Measurements from ENCODE around the gene NGF. TPM values are rescaled to one million over a fixed set of nuclear protein-coding genes. Genes with fewer than 3 reads are reported as not detected.

NGF gene
- total RNA-seq, 4 donors from 2014 or later, result not detected

DNA sequence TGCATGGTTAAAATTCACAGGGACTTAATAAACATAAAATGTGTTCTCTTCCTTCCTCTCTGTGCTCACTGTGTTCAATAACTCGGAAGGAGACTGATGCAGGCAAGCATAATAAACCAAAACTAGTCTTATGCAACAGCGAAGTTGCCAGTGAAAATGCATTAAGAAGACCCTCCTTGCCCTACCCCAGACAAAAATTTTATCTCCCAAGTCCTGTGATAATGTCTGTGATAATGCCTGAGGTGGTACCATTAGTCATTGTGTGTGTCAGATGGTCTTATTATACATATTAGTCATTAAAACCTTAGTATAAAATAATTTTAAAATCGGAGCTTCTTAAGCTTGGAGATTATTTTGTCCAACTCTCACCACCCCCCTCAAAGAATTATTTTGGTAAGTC is 97.8 kb downstream of the NGF start:
- no peaks in the 10 kb centered on the region for H3K4me1 ChIP-seq
- DNase-seq, result no peak
- no peak for TF ChIP-seq POLR2A (IDR thresholded peaks at IDR 0.05)
- TF ChIP-seq, protein P1, sequence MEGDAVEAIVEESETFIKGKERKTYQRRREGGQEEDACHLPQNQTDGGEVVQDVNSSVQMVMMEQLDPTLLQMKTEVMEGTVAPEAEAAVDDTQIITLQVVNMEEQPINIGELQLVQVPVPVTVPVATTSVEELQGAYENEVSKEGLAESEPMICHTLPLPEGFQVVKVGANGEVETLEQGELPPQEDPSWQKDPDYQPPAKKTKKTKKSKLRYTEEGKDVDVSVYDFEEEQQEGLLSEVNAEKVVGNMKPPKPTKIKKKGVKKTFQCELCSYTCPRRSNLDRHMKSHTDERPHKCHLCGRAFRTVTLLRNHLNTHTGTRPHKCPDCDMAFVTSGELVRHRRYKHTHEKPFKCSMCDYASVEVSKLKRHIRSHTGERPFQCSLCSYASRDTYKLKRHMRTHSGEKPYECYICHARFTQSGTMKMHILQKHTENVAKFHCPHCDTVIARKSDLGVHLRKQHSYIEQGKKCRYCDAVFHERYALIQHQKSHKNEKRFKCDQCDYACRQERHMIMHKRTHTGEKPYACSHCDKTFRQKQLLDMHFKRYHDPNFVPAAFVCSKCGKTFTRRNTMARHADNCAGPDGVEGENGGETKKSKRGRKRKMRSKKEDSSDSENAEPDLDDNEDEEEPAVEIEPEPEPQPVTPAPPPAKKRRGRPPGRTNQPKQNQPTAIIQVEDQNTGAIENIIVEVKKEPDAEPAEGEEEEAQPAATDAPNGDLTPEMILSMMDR (IDR thresholded peaks at IDR 0.05), result no peak
- H3K27me3 ChIP-seq, result no peaks in the 10 kb centered on the region
- no peaks in the 10 kb centered on the region for H3K9me3 ChIP-seq
- no peak overlapping the region for H3K4me3 ChIP-seq
- H3K27ac ChIP-seq, result no peak overlapping the region
- H3K36me3 ChIP-seq, result no peaks in the 10 kb centered on the region

DNA sequence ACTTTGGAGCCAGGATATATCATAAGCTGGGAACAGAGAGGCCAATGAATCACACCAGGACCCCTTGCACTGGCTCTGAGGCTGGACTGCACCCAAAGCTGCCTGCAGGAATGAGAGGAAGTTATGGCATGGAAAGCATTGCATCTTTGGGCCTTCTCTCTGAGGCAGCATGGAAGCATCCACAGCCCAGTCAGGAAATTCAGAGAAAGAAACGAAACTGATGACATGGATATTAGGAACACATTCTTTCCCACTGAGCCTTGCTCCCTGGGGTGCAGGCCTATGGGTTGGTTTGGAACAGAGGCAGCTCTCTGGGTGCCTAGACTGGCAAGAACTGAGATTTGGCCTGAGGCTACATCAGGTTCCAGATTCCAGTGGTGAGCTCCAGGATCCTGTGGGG is 98.6 kb downstream of the NGF start:
- H3K4me3 ChIP-seq, result no peak overlapping the region
- no peak for TF ChIP-seq POLR2A (IDR thresholded peaks at IDR 0.05)
- TF ChIP-seq, protein P1 (IDR thresholded peaks at IDR 0.05), result no peak
- no peaks in the 10 kb centered on the region for H3K4me1 ChIP-seq
- no peaks in the 10 kb centered on the region for H3K9me3 ChIP-seq
- DNase-seq, result no peak
- no peaks in the 10 kb centered on the region for H3K27me3 ChIP-seq
- H3K36me3 ChIP-seq, result no peaks in the 10 kb centered on the region
- H3K27ac ChIP-seq, result no peak overlapping the region

DNA sequence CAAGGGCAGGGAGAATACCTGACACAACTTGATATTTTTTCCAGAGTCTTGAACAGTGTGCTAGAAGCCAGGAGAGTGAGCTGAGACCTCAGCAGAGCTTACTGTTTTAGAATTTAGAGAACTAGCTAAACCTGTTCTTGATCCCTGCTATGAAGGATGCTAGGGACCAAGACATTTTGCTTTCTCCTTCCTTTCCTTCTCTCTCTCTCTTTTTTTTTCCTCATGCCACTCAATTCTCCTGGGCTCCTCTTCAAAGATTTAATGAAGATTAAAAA is 99.0 kb downstream of the NGF start:
- no peak overlapping the region for H3K4me3 ChIP-seq
- no peaks in the 10 kb centered on the region for H3K9me3 ChIP-seq
- H3K27me3 ChIP-seq, result no peaks in the 10 kb centered on the region
- no peaks in the 10 kb centered on the region for H3K36me3 ChIP-seq
- H3K27ac ChIP-seq, result no peak overlapping the region
- no peaks in the 10 kb centered on the region for H3K4me1 ChIP-seq
- no peak for DNase-seq
- TF ChIP-seq POLR2A (IDR thresholded peaks at IDR 0.05), result no peak
- TF ChIP-seq, protein P1 (IDR thresholded peaks at IDR 0.05), result no peak

DNA sequence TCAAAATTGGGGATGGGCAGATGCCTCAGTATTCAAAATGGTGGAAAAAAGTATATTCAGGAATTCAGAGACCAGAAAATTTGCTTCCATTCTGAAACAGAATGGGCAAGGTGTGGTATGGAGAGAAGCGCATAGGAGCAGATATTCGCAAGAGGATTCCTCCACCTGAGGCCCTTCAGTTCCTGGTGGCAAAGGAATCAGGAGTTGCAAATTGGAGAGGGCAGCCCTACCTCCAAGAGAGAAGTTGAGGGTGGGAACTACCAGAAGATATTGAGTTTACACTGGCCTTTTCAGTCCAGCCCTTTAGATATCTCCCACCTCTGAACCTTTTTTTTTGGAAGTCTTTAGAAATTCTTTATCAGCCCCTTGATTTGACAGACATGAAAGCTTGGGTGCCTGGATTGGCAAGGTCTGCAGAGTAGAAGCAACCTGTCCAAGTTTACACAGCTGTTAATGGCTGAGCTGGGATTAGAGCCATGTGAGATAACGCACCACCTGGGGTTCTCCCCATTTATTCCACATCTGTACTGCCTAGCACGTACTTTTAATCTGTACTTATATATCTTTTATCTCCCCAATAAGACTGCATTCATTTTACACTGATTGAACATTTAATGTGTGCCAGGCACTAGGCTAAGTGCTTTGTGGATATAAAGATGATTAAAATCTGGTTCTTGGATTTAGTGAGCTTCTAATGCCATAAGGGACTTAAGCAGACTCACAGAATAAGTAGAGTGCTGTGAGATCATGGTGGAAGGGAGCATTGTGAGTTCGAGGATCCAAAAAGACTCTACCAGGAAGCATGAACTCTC is 99.5 kb downstream of the NGF start:
- no peak overlapping the region for H3K27ac ChIP-seq
- no peaks in the 10 kb centered on the region for H3K4me1 ChIP-seq
- H3K9me3 ChIP-seq, result no peaks in the 10 kb centered on the region
- H3K4me3 ChIP-seq, result no peak overlapping the region
- TF ChIP-seq POLR2A (IDR thresholded peaks at IDR 0.05), result no peak
- TF ChIP-seq, protein P1 (IDR thresholded peaks at IDR 0.05), result no peak
- no peaks in the 10 kb centered on the region for H3K27me3 ChIP-seq
- no peak for DNase-seq
- no peaks in the 10 kb centered on the region for H3K36me3 ChIP-seq

DNA sequence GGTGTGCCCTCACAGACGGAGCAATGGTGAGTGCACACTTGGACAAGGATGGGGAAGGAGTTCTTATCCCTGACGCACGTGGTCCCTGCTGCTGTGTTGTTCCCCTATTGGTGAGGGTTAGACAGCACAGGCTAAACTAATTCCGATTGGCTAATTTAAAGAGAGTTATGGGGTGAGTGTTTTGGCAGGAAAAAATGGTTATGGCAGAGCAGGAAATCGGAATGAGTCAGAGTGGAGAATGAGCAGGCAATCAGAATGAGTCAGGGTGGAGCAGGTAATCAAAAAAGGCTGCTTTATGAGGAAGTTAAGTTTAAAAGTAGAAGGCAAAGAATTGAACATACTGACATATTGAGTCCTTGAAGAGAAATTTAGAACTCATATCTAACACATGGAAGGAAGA is 100.5 kb downstream of the NGF start:
- H3K27ac ChIP-seq, result no peak overlapping the region
- DNase-seq, result no peak
- no peak overlapping the region for H3K4me3 ChIP-seq
- TF ChIP-seq, protein P1 (IDR thresholded peaks at IDR 0.05), result no peak
- no peak for TF ChIP-seq POLR2A (IDR thresholded peaks at IDR 0.05)
- H3K4me1 ChIP-seq, result no peaks in the 10 kb centered on the region
- no peaks in the 10 kb centered on the region for H3K9me3 ChIP-seq
- H3K36me3 ChIP-seq, result no peaks in the 10 kb centered on the region
- no peaks in the 10 kb centered on the region for H3K27me3 ChIP-seq

DNA sequence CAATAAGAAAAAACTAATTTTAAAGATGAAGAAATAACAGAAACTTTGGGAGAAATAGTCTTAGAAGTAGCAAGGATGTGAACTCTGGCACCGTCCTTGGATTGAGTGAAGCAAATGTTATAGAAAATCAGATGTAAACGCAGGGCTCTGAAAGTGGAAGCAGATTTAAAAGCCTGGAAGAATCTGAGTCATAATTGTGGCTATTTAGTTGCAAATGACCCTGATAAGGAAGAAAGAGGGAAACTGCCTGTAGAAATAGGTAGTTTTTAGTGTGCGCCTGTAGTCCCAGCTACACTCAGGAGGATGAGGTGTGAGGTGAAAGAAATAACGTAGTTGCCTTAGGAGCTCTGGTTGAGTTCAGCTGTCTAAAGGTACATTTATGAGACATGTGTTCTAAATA is 101.0 kb downstream of the NGF start:
- Histone ChIP-seq H3K4me1 (no peaks in the 10 kb centered on the region), H3K27ac (no peak overlapping the region), H3K4me3 (no peak overlapping the region), H3K27me3 (no peaks in the 10 kb centered on the region), H3K36me3 (no peaks in the 10 kb centered on the region), H3K9me3 (no peaks in the 10 kb centered on the region)
- no peak for DNase-seq
- TF ChIP-seq POLR2A (IDR thresholded peaks at IDR 0.05), result no peak
- TF ChIP-seq, protein P1 (IDR thresholded peaks at IDR 0.05), result no peak
